Measurements from ENCODE around the gene GFRA4.

DNA sequence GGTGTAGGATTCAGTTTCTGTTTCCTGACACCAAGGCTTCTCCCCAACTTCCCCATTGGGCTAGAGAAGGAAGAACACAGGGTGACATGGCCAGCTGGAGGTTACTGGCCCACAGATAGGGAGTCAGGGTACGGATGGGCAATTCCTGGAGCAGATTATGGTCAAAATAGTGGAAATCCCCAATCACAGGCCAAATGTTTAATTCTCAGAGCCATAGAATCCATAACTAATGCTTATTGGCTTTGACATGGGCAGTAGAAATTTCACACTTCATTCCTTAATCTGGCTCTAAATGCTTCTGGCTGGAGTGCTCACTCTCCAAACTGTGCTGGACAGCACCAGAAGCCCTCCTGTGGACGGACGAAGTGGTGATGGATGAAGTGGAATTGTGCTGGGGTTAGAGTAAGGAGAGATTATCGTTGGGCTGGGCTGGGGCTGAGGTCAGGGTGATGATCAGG lies 48.3 kb upstream of the GFRA4 start:
- TF ChIP-seq, protein P1, sequence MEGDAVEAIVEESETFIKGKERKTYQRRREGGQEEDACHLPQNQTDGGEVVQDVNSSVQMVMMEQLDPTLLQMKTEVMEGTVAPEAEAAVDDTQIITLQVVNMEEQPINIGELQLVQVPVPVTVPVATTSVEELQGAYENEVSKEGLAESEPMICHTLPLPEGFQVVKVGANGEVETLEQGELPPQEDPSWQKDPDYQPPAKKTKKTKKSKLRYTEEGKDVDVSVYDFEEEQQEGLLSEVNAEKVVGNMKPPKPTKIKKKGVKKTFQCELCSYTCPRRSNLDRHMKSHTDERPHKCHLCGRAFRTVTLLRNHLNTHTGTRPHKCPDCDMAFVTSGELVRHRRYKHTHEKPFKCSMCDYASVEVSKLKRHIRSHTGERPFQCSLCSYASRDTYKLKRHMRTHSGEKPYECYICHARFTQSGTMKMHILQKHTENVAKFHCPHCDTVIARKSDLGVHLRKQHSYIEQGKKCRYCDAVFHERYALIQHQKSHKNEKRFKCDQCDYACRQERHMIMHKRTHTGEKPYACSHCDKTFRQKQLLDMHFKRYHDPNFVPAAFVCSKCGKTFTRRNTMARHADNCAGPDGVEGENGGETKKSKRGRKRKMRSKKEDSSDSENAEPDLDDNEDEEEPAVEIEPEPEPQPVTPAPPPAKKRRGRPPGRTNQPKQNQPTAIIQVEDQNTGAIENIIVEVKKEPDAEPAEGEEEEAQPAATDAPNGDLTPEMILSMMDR (IDR thresholded peaks at IDR 0.05), result no peak
- TF ChIP-seq POLR2A (IDR thresholded peaks at IDR 0.05), result no peak

Data from ovary (tissue), 3 donors.